ENCODE results near the gene CACNA1I.

DNA sequence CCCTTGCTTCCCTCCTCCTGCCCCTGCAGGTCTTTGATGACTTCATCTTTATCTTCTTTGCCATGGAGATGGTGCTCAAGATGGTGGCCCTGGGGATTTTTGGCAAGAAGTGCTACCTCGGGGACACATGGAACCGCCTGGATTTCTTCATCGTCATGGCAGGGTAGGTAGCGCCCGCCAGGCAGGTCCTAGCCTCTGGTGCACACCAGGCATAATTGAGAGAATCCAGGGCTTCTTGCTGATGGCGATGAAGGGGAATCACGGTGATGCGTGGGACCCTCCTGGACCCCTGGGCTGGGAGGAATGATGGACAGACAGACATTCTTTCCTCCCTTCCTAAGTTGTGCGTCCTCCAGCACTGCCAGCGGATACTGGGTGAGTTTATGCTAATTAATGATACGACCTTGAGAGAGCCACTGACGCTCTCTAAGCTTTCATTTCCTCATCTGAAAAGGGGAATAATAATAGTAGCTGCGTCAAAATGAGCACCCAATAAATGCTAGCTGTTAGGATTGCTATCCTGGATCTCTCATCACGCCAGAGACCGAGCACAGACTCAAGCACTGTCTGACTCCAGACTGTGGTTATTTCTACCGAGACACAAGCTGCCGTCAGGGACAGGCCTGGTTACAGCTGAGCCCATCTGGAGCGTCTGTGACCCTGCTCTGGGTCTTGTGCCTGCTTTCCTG, 30.1 kb downstream of the CACNA1I start:
- TF ChIP-seq, protein P1, sequence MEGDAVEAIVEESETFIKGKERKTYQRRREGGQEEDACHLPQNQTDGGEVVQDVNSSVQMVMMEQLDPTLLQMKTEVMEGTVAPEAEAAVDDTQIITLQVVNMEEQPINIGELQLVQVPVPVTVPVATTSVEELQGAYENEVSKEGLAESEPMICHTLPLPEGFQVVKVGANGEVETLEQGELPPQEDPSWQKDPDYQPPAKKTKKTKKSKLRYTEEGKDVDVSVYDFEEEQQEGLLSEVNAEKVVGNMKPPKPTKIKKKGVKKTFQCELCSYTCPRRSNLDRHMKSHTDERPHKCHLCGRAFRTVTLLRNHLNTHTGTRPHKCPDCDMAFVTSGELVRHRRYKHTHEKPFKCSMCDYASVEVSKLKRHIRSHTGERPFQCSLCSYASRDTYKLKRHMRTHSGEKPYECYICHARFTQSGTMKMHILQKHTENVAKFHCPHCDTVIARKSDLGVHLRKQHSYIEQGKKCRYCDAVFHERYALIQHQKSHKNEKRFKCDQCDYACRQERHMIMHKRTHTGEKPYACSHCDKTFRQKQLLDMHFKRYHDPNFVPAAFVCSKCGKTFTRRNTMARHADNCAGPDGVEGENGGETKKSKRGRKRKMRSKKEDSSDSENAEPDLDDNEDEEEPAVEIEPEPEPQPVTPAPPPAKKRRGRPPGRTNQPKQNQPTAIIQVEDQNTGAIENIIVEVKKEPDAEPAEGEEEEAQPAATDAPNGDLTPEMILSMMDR (IDR thresholded peaks at IDR 0.05; ENCODE audit: control extremely low read depth in 1 of 3, insufficient read depth in 1 of 3, low read depth in 1 of 3, low read length in 3 of 3), result no peak
- no peak for TF ChIP-seq POLR2AphosphoS5 (IDR thresholded peaks at IDR 0.05; ENCODE audit: low read depth, low read length)
- TF ChIP-seq POLR2A (IDR thresholded peaks at IDR 0.05; ENCODE audit: control extremely low read depth in 1 of 2, low read depth in 2 of 2, low read length in 2 of 2), result no peak
- TF ChIP-seq EZH2 (IDR thresholded peaks at IDR 0.05; ENCODE audit: low read depth, low read length, severe bottlenecking), result no peak
- no peak for TF ChIP-seq GABPA (IDR thresholded peaks at IDR 0.05; ENCODE audit: borderline replicate concordance, insufficient read depth, low read length)
